NCI-H1105 treated with DMSO at 0.1 percent for 48 hours (cell line): ENCODE measurements around the gene OR12D3.
"Not testable (repeated sequence)": the region's sequence is repeated elsewhere in the genome, so short reads cannot be mapped to it uniquely, and the experiment has no call there.

Source experiments
- DNase-seq: peaks from one replicate; lab custom pipeline; 2025; lab: John Stamatoyannopoulos, UW

The OR12D3 gene

GRCh38 chr6:29375191-29375590 lies at the start of gene OR12D3:
OR12D3 (minus strand) TSS chr6:29375291; CDS start chr6:29375287, 4 bp downstream.
- DNase-seq: no peak

GRCh38 chr6:29424575-29424974 lies 49.5 kb upstream of the OR12D3 start:
- no peak for DNase-seq

- no peak for DNase-seq
These were observed 49.1 kb upstream of the OR12D3 start for GRCh38 chr6:29424168-29424567.

- no peak for DNase-seq
These were observed 44.4 kb upstream of the OR12D3 start for GRCh38 chr6:29419516-29419915.

GRCh38 chr6:29414588-29414987 lies 39.5 kb upstream of the OR12D3 start, which contains the start of gene OR12D1:
OR12D1 (plus strand) TSS chr6:29414928.
- no peak for DNase-seq

GRCh38 chr6:29403801-29404200 lies 28.7 kb upstream of the OR12D3 start:
- no peak for DNase-seq

GRCh38 chr6:29399525-29399924 lies 24.4 kb upstream of the OR12D3 start:
- no peak for DNase-seq

GRCh38 chr6:29395331-29395730 lies 20.2 kb upstream of the OR12D3 start, which contains the start of gene OR12D2:
OR12D2 (plus strand) TSS chr6:29395631; CDS start chr6:29396700, 1,069 bp downstream.
- DNase-seq: no peak

GRCh38 chr6:29388533-29388932 lies 13.4 kb upstream of the OR12D3 start:
- DNase-seq: no peak

- no peak for DNase-seq
These were observed 912 bp upstream of the OR12D3 start for GRCh38 chr6:29376003-29376402.

GRCh38 chr6:29368765-29369164 lies 6.3 kb downstream of the OR12D3 start, which contains the start of gene OR5V1:
OR5V1 (minus strand) TSS chr6:29368865; CDS start chr6:29356195, 12,670 bp downstream.
- DNase-seq: no peak

GRCh38 chr6:29355603-29356002 lies 19.5 kb downstream of the OR12D3 start:
- no peak for DNase-seq

- DNase-seq: no peak
These were observed 20.1 kb downstream of the OR12D3 start for GRCh38 chr6:29354980-29355379.

GRCh38 chr6:29349348-29349747 lies 25.7 kb downstream of the OR12D3 start:
- not testable (repeated sequence) for DNase-seq

GRCh38 chr6:29345380-29345779 lies 29.7 kb downstream of the OR12D3 start:
- DNase-seq: no peak

GRCh38 chr6:29336269-29336668 lies 38.8 kb downstream of the OR12D3 start:
- DNase-seq: no peak

- DNase-seq: no peak
These were observed 42.4 kb downstream of the OR12D3 start for GRCh38 chr6:29332676-29333075.

- no peak for DNase-seq
These were observed 49.3 kb downstream of the OR12D3 start for GRCh38 chr6:29325777-29326176.
